Neural cell (in vitro differentiated cells): ENCODE data around the gene PLA2G10. TPM values are rescaled to one million over a fixed set of nuclear protein-coding genes. Genes with fewer than 3 reads are reported as not detected.
"Not testable (repeated sequence)": the region's sequence is repeated elsewhere in the genome, so short reads cannot be mapped to it uniquely, and the experiment has no call there.

Experiments used
- H2AFZ ChIP-seq: fragments of 200-600, 300-800 bp; sonication (generic), shearing (Covaris generic); 2 replicates; pipeline ENCODE4 v1.6.0; 2014; ENCODE audit warnings: low read depth, mild to moderate bottlenecking, antibody characterized with exemption, low read length, moderate library complexity
- H3F3A ChIP-seq: fragments of 200-600 bp; shearing (Covaris generic); 2 replicates; pipeline ENCODE4 v1.6.1; 2016; ENCODE audit warnings: mild to moderate bottlenecking, moderate library complexity, mixed read lengths, antibody characterized with exemption, low read length; ENCODE audit not compliant: insufficient read depth, poor library complexity, severe bottlenecking
- H3K27ac ChIP-seq: fragments of 200-600, 300-800 bp; sonication (generic), shearing (Covaris generic); 2 replicates; pipeline ENCODE4 v1.5.1; 2014; ENCODE audit warnings: mild to moderate bottlenecking, low read length, moderate library complexity
- H3K27me3 ChIP-seq: fragments of 300-800, 200-600 bp; sonication (generic), shearing (Covaris generic); 2 replicates; pipeline ENCODE4 v1.6.0; 2014; ENCODE audit warnings: mild to moderate bottlenecking, low read depth, low read length, moderate library complexity; ENCODE audit not compliant: insufficient read depth
- H3K36me3 ChIP-seq: fragments of 300-800, 200-600 bp; sonication (generic), shearing (Covaris generic); 2 replicates; pipeline ENCODE4 v1.5.1; 2014; ENCODE audit warnings: mild to moderate bottlenecking, antibody characterized with exemption, low read length, moderate library complexity; ENCODE audit not compliant: insufficient read depth
- H3K4me2 ChIP-seq: fragments of 300-800, 200-600 bp; sonication (generic), shearing (Covaris generic); 2 replicates; pipeline ENCODE4 v1.6.0; 2014; ENCODE audit warnings: mild to moderate bottlenecking, low read length
- H3K4me3 ChIP-seq: fragments of 300-800, 200-600 bp; sonication (generic), shearing (Covaris generic); 2 replicates; pipeline ENCODE4 v1.5.1; 2014; ENCODE audit warnings: mild to moderate bottlenecking, low read length, moderate library complexity
- H3K79me2 ChIP-seq: fragments of 200-600 bp; shearing (Covaris generic); replicated peaks from 2 replicates; pipeline ENCODE4 v1.6.0; 2014; ENCODE audit warnings: mild to moderate bottlenecking, low read length, moderate library complexity; ENCODE audit not compliant: insufficient read depth
- H3K9ac ChIP-seq: fragments of 300-800, 200-600 bp; sonication (generic), shearing (Covaris generic); 2 replicates; pipeline ENCODE4 v1.6.1; 2016; ENCODE audit warnings: mild to moderate bottlenecking, low read length, mixed read lengths
- H3K9me2 ChIP-seq: fragments of 200-600 bp; shearing (Covaris generic); 2 replicates; pipeline ENCODE4 v1.6.1; 2016; ENCODE audit warnings: mild to moderate bottlenecking, low read length, mixed read lengths; ENCODE audit not compliant: insufficient read depth
- H3K9me3 ChIP-seq: fragments of 200-600, 300-800 bp; sonication (generic), shearing (Covaris generic); 2 replicates; pipeline ENCODE4 v1.6.1; 2016; ENCODE audit warnings: mild to moderate bottlenecking, mixed run types, low read length, moderate library complexity, mixed read lengths
- H4K20me1 ChIP-seq: fragments of 200-600 bp; shearing (Covaris generic); 2 replicates; pipeline ENCODE4 v1.6.1; 2016; ENCODE audit warnings: mild to moderate bottlenecking, mixed run types; ENCODE audit not compliant: insufficient read depth
- CTCF ChIP-seq: fragments of 450-650 bp; IDR thresholded peaks from 2 replicates; pipeline ENCODE4 v1.5.1; 2014; ENCODE audit warnings: antibody characterized with exemption, mild to moderate bottlenecking, moderate library complexity; ENCODE audit not compliant: poor library complexity, severe bottlenecking
- EP300 ChIP-seq: fragments of 450-650 bp; conservative IDR thresholded peaks from 2 replicates; pipeline ENCODE4 v1.6.1; 2014; ENCODE audit warnings: antibody characterized with exemption, mild to moderate bottlenecking, moderate library complexity; ENCODE audit not compliant: poor library complexity, severe bottlenecking
- EZH2 ChIP-seq: fragments of 200-600, 300-800 bp; shearing (Covaris generic), sonication (generic); IDR thresholded peaks from 2 replicates; pipeline ENCODE4 v1.6.1; 2014; ENCODE audit warnings: antibody characterized with exemption, low read length, borderline replicate concordance, mild to moderate bottlenecking; ENCODE audit not compliant: insufficient read depth, poor library complexity, severe bottlenecking
- POLR2AphosphoS5 ChIP-seq: IDR thresholded peaks from 2 replicates; pipeline ENCODE4 v1.6.1; 2012
- RAD21 ChIP-seq: fragments of 450-650 bp; conservative IDR thresholded peaks from 2 replicates; pipeline ENCODE4 v1.6.1; 2014; ENCODE audit warnings: antibody characterized with exemption, mild to moderate bottlenecking, moderate library complexity
- REST ChIP-seq: IDR thresholded peaks from 2 replicates; pipeline ENCODE4 v1.6.1; 2012; ENCODE audit warnings: borderline replicate concordance
- SMC3 ChIP-seq: fragments of 450-650 bp; conservative IDR thresholded peaks from 2 replicates; pipeline ENCODE4 v1.6.1; 2014; ENCODE audit warnings: antibody characterized with exemption, mild to moderate bottlenecking, moderate library complexity; ENCODE audit not compliant: poor library complexity
- polyA plus RNA-seq: library from polyadenylated mRNA; depleted of rRNA; stranded (reverse); fragments of >200 nt; gene quantifications from 2 replicates; pipeline ENCODE4 v1.2.3, GENCODE V29; 2014

The PLA2G10 gene
- polyA plus RNA-seq, 1 donor from 2014 or later, result not detected

- H3K27me3 ChIP-seq, result no peaks in the 10 kb centered on the region
- H3K27ac ChIP-seq, result no peak overlapping the region
- H3K36me3 ChIP-seq, result no peaks in the 10 kb centered on the region
- peaks cover 32% of the 10 kb centered on the region for H3K79me2 ChIP-seq
- no peak overlapping the region for H3K4me2 ChIP-seq
- H3F3A ChIP-seq, result no peaks in the 10 kb centered on the region
- H2AFZ ChIP-seq, result no peak overlapping the region
- H3K9me2 ChIP-seq, result no peaks in the 10 kb centered on the region
- H3K9ac ChIP-seq, result no peak overlapping the region
- no peak for TF ChIP-seq POLR2AphosphoS5
- TF ChIP-seq EP300, result no peak
- no peak for TF ChIP-seq EZH2
- no peak for TF ChIP-seq REST
- TF ChIP-seq RAD21, result no peak
- TF ChIP-seq SMC3, result no peak
- TF ChIP-seq CTCF, result no peak
- no peak overlapping the region for H3K4me3 ChIP-seq
- H3K9me3 ChIP-seq, result no peaks in the 10 kb centered on the region
- H4K20me1 ChIP-seq, result no peaks in the 10 kb centered on the region
Measured at GRCh38 chr16:14640538-14640937, 53.6 kb downstream of the PLA2G10 start.

- peaks cover 46% of the 10 kb centered on the region for H3K79me2 ChIP-seq
- H3F3A ChIP-seq, H3K27ac ChIP-seq, H3K4me2 ChIP-seq, H3K9me3 ChIP-seq, H3K9me2 ChIP-seq, H3K4me3 ChIP-seq, H3K36me3 ChIP-seq, H4K20me1 ChIP-seq, H3K27me3 ChIP-seq, H3K9ac ChIP-seq, H2AFZ ChIP-seq: not testable (repeated sequence)
Measured at GRCh38 chr16:14636951-14637240, 57.2 kb downstream of the PLA2G10 start.

- H3K4me2 ChIP-seq, H2AFZ ChIP-seq, H3K27me3 ChIP-seq, H3K9ac ChIP-seq, H4K20me1 ChIP-seq, H3K4me3 ChIP-seq, H3K9me3 ChIP-seq, H3K9me2 ChIP-seq, H3K27ac ChIP-seq, H3F3A ChIP-seq, H3K36me3 ChIP-seq: not testable (repeated sequence)
- H3K79me2 ChIP-seq, result peaks cover 46% of the 10 kb centered on the region
Measured at GRCh38 chr16:14636179-14636950, 57.7 kb downstream of the PLA2G10 start.
